KMS-11 (cell line): ENCODE measurements around the gene FCHSD1.

Experiments
- H2AFZ ChIP-seq: fragments of 200-600 bp; sonication (generic); 2 replicates; pipeline ENCODE4 v1.6.1; 2016; ENCODE audit warnings: antibody characterized with exemption, mixed run types, low read depth
- H3K27ac ChIP-seq: fragments of 200-600 bp; sonication (generic); 2 replicates; pipeline ENCODE4 v1.6.1; 2016; ENCODE audit warnings: mild to moderate bottlenecking, mixed run types
- H3K27me3 ChIP-seq: fragments of 200-600 bp; sonication (generic); 2 replicates; pipeline ENCODE4 v1.6.1; 2017; ENCODE audit warnings: mild to moderate bottlenecking, low read depth, mixed run types, moderate library complexity; ENCODE audit not compliant: insufficient read depth
- H3K36me3 ChIP-seq: fragments of 200-600 bp; sonication (generic); 2 replicates; pipeline ENCODE4 v1.6.1; 2017; ENCODE audit warnings: mild to moderate bottlenecking, mixed run types; ENCODE audit not compliant: insufficient read depth
- H3K4me1 ChIP-seq: fragments of 200-600 bp; sonication (generic); 2 replicates; pipeline ENCODE4 v1.6.1; 2016; ENCODE audit warnings: mild to moderate bottlenecking, low read depth, mixed run types; ENCODE audit not compliant: poor library complexity, severe bottlenecking
- H3K4me2 ChIP-seq: fragments of 200-600 bp; sonication (generic); 2 replicates; pipeline ENCODE4 v1.7.0; 2016; ENCODE audit warnings: mild to moderate bottlenecking, mixed run types
- H3K4me3 ChIP-seq: fragments of 200-600 bp; sonication (generic); IDR thresholded peaks from 2 replicates; pipeline ENCODE4 v1.6.1; 2017; ENCODE audit warnings: low read depth, low read length, mixed read lengths; ENCODE audit not compliant: insufficient read depth
- H3K79me2 ChIP-seq: fragments of 200-600 bp; sonication (generic); 2 replicates; pipeline ENCODE4 v1.6.1; 2016; ENCODE audit warnings: low read depth, mixed run types; ENCODE audit not compliant: insufficient read depth
- H3K9ac ChIP-seq: fragments of 200-600 bp; sonication (generic); 2 replicates; pipeline ENCODE4 v1.6.1; 2016; ENCODE audit warnings: mild to moderate bottlenecking, mixed run types
- H4K20me1 ChIP-seq: fragments of 200-600 bp; sonication (generic); 2 replicates; pipeline ENCODE4 v1.6.1; 2016; ENCODE audit warnings: mild to moderate bottlenecking, mixed run types; ENCODE audit not compliant: insufficient read depth
- TF ChIP-seq, protein P1 (sequence below): fragments of 200-600 bp; sonication (generic); conservative IDR thresholded peaks from 2 replicates; pipeline ENCODE4 v1.6.1; 2017; ENCODE audit warnings: low read depth, mild to moderate bottlenecking, antibody characterized with exemption, low read length, moderate library complexity, mixed read lengths

The FCHSD1 gene

GRCh38 chr5:141672071-141672840 lies 21.0 kb upstream of the FCHSD1 start:
- no peak overlapping the region for H3K27ac ChIP-seq
- no peak overlapping the region for H3K9ac ChIP-seq
- TF ChIP-seq, protein P1, sequence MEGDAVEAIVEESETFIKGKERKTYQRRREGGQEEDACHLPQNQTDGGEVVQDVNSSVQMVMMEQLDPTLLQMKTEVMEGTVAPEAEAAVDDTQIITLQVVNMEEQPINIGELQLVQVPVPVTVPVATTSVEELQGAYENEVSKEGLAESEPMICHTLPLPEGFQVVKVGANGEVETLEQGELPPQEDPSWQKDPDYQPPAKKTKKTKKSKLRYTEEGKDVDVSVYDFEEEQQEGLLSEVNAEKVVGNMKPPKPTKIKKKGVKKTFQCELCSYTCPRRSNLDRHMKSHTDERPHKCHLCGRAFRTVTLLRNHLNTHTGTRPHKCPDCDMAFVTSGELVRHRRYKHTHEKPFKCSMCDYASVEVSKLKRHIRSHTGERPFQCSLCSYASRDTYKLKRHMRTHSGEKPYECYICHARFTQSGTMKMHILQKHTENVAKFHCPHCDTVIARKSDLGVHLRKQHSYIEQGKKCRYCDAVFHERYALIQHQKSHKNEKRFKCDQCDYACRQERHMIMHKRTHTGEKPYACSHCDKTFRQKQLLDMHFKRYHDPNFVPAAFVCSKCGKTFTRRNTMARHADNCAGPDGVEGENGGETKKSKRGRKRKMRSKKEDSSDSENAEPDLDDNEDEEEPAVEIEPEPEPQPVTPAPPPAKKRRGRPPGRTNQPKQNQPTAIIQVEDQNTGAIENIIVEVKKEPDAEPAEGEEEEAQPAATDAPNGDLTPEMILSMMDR = no peak
- no peaks in the 10 kb centered on the region for H3K4me1 ChIP-seq
- H3K4me3 ChIP-seq = no peak overlapping the region
- H4K20me1 ChIP-seq = no peaks in the 10 kb centered on the region
- H2AFZ ChIP-seq = no peak overlapping the region
- no peaks in the 10 kb centered on the region for H3K27me3 ChIP-seq
- no peak overlapping the region for H3K4me2 ChIP-seq
- H3K36me3 ChIP-seq = no peaks in the 10 kb centered on the region
- no peaks in the 10 kb centered on the region for H3K79me2 ChIP-seq

- Histone ChIP-seq H3K27ac (no peak overlapping the region), H3K27me3 (no peaks in the 10 kb centered on the region), H3K79me2 (no peaks in the 10 kb centered on the region), H3K9ac (no peak overlapping the region), H3K4me2 (no peak overlapping the region), H4K20me1 (no peaks in the 10 kb centered on the region), H3K4me1 (no peaks in the 10 kb centered on the region), H3K36me3 (no peaks in the 10 kb centered on the region), H2AFZ (no peak overlapping the region), H3K4me3 (no peak overlapping the region)
- TF ChIP-seq, protein P1 = no peak
These were observed 18.3 kb upstream of the FCHSD1 start for GRCh38 chr5:141669520-141669919.

DNA sequence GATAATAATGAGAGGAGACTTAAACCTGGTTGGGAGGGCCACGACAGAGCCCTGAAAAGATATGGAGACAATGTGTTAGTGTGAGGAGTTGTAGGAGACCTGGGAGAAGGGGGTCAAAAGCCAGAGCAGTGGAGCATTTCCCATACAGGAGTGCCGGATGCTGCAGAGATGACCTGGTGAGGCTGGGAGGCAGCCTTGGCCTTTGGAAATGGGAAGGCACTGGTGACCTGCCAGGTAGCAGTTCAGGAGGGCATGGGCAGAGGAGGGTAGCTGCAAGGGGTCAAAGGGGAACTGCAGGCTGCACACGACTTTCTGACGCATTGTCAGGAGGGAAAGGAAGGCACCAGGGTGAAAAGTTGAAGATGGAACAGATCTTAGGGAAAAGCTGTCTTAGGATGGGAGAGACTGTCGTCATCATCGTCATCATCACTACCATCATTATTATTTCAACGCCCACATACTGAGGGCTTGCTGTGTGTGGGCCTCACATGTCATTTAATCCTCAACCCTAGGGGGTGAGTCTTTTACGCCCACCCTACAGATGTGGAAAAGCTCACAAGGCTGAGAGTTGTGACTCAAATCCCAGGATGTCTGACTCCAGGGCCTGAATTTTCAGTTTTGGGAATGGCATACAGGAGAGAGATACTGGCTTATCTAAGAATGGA lies 17.5 kb upstream of the FCHSD1 start:
- Histone ChIP-seq H3K27ac (no peak overlapping the region), H2AFZ (no peak overlapping the region), H3K79me2 (no peaks in the 10 kb centered on the region), H3K4me1 (no peaks in the 10 kb centered on the region), H3K36me3 (no peaks in the 10 kb centered on the region), H3K4me2 (no peak overlapping the region), H3K4me3 (no peak overlapping the region), H3K27me3 (no peaks in the 10 kb centered on the region), H3K9ac (no peak overlapping the region), H4K20me1 (no peaks in the 10 kb centered on the region)
- TF ChIP-seq, protein P1 = no peak

DNA sequence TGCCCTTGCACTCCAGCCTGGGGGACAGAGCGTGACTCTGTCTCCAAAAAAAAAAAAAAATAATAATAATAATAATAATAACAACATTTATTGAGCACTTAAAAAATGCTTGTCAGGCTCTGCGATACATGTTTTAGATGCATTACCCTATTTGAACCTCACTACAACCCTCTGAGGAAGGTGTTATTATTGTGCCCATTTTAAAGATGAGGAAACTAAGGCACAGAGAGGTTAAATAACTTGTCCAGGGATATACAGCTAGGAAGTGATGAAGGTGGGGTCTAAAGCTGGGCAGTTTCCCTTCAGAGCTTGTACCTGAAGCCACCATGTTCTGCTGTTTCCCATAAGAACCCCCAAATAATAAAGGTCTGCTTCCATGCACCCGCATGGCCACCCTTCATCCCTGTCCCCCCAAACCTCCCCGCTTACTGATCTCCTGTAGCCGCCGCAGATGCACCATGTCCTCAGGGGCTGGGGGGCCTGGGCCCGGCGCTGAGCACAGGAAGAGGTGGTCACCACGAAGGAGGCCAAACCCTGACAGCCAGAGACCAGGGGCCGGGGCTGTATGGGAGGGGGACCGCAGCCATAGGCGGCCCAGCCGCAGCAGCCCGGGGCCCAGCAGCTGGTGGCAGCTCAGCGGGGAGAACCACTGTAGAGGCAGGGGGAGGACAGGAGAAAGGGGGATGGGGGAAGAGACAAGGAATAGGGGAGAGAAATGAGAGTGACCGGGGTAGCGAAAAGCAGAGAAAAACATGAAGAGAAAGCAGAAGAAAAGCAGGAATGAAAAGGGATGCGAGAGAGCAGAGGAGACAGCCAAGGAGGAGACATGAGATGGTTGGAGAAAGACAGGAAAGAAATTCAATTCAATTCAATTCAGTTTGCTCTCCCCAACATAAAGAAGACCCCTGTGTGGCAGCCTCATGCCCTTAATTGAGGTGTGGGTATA lies 15.1 kb upstream of the FCHSD1 start:
- TF ChIP-seq, protein P1 = no peak

More for the DNA sequence above, 15.1 kb upstream of the FCHSD1 start:
- no peaks in the 10 kb centered on the region for H3K79me2 ChIP-seq
- H3K36me3 ChIP-seq = no peaks in the 10 kb centered on the region
- no peak overlapping the region for H3K27ac ChIP-seq
- H3K27me3 ChIP-seq = no peaks in the 10 kb centered on the region
- no peak overlapping the region for H3K4me3 ChIP-seq
- H3K9ac ChIP-seq = no peak overlapping the region
- no peaks in the 10 kb centered on the region for H4K20me1 ChIP-seq
- no peaks in the 10 kb centered on the region for H3K4me1 ChIP-seq
- H2AFZ ChIP-seq = no peak overlapping the region
- no peak overlapping the region for H3K4me2 ChIP-seq
